Measurements from ENCODE around the gene AATK. TPM values are rescaled to one million over a fixed set of nuclear protein-coding genes. Genes with fewer than 3 reads are reported as not detected.
A peak's percentile ranks its signal among the peaks of the same experiment; 100 is the strongest.

AATK gene
- polyA plus RNA-seq, 1 of the 3 experiments (the other 2 are of a cell fraction) = 0.51 TPM

DNA sequence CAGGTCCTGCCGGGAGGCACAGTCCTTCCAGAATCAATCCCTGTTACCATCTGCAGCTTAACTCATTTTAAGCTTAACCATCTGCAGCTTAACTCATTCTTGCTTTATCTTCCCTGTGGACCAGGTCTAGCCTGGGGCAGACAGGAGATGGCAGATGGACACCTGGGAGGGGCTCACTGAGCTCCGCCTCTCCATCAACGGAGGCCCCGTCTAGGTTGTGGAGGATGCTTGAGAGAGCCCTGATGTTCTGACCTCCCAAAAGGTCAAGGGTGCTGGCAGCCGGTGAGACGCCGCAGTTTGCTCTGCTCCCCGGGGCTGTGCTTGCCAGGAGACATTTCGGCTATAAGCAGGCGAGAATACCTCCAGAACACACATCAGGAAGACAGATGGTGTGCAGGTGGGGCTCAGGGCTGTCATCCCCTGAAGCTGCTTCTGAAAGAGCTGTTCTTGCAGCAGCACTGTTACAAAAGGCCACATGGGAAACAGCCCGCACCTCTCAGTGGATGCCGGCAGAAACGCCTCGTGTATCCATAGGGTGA is 89.8 kb downstream of the AATK start (continued):
- TF ChIP-seq, protein P1, sequence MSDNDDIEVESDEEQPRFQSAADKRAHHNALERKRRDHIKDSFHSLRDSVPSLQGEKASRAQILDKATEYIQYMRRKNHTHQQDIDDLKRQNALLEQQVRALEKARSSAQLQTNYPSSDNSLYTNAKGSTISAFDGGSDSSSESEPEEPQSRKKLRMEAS (IDR thresholded peaks at IDR 0.05; ENCODE audit: low read depth) = no peak
- TF ChIP-seq RCOR1 (IDR thresholded peaks at IDR 0.05; ENCODE audit: low read length) = peak; percentile 79
- TF ChIP-seq GABPA (IDR thresholded peaks at IDR 0.05; ENCODE audit: low read depth) = no peak
- TF ChIP-seq, protein P2, sequence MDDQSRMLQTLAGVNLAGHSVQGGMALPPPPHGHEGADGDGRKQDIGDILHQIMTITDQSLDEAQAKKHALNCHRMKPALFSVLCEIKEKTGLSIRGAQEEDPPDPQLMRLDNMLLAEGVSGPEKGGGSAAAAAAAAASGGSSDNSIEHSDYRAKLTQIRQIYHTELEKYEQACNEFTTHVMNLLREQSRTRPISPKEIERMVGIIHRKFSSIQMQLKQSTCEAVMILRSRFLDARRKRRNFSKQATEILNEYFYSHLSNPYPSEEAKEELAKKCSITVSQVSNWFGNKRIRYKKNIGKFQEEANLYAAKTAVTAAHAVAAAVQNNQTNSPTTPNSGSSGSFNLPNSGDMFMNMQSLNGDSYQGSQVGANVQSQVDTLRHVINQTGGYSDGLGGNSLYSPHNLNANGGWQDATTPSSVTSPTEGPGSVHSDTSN (IDR thresholded peaks at IDR 0.05) = no peak
- TF ChIP-seq ELF1 (IDR thresholded peaks at IDR 0.05) = no peak
- TF ChIP-seq TEAD4 (IDR thresholded peaks at IDR 0.05; ENCODE audit: borderline replicate concordance, insufficient read depth) = no peak
- no peak for TF ChIP-seq RAD21 (IDR thresholded peaks at IDR 0.05; ENCODE audit: low read length)
- TF ChIP-seq, protein P3, sequence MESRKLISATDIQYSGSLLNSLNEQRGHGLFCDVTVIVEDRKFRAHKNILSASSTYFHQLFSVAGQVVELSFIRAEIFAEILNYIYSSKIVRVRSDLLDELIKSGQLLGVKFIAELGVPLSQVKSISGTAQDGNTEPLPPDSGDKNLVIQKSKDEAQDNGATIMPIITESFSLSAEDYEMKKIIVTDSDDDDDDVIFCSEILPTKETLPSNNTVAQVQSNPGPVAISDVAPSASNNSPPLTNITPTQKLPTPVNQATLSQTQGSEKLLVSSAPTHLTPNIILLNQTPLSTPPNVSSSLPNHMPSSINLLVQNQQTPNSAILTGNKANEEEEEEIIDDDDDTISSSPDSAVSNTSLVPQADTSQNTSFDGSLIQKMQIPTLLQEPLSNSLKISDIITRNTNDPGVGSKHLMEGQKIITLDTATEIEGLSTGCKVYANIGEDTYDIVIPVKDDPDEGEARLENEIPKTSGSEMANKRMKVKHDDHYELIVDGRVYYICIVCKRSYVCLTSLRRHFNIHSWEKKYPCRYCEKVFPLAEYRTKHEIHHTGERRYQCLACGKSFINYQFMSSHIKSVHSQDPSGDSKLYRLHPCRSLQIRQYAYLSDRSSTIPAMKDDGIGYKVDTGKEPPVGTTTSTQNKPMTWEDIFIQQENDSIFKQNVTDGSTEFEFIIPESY (IDR thresholded peaks at IDR 0.05; ENCODE audit: borderline replicate concordance, low read depth) = no peak
- no peak for TF ChIP-seq NFIC (IDR thresholded peaks at IDR 0.05; ENCODE audit: borderline replicate concordance)
- no peak for TF ChIP-seq RXRA (IDR thresholded peaks at IDR 0.05; ENCODE audit: borderline replicate concordance, low read depth)
- TF ChIP-seq POLR2AphosphoS5 (IDR thresholded peaks at IDR 0.05; ENCODE audit: low read depth, low read length) = no peak
- peak; percentile 81; the same call in 1 of the 2 replicates for TF ChIP-seq FOXJ3 (CRISPR knock-in tag; IDR thresholded peaks at IDR 0.05)
- TF ChIP-seq, protein P4, sequence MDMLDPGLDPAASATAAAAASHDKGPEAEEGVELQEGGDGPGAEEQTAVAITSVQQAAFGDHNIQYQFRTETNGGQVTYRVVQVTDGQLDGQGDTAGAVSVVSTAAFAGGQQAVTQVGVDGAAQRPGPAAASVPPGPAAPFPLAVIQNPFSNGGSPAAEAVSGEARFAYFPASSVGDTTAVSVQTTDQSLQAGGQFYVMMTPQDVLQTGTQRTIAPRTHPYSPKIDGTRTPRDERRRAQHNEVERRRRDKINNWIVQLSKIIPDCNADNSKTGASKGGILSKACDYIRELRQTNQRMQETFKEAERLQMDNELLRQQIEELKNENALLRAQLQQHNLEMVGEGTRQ (IDR thresholded peaks at IDR 0.05; ENCODE audit: borderline replicate concordance, low read depth, low read length) = no peak
- TF ChIP-seq RFX5 (IDR thresholded peaks at IDR 0.05; ENCODE audit: low read length) = no peak

DNA sequence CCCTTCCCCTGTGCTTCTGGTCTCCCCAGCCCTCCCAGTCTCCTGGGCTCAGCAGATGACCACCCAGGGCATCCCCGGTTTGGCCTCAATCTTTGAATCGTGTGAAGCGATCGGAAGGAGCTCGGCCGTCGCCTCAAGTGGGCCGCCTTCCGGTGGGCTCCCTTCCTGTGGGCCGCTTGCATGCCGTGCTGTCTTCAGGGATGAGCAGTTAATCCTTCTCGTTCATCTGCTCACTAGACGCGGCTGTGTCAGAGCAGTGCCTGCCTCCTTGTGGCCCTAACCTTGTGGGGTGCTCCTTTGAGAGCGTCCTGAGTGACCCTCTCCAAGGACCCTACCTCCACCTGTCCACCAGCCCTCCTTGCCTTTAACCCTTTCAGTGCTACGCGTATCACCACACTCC is 90.7 kb downstream of the AATK start:
- Histone ChIP-seq H3F3A (replicated peaks; ENCODE audit: insufficient read depth) (no peaks in the 10 kb centered on the region), H3K4me3 (ENCODE audit: low read depth in 2 of 2, low read length in 1 of 2) (no peak overlapping the region), H3K36me3 (replicated peaks in 1 of 2; ENCODE audit: control insufficient read depth in 1 of 2, insufficient read depth in 2 of 2, low read length in 1 of 2) (no peaks in the 10 kb centered on the region), H3K9me2 (no peaks in the 10 kb centered on the region), H3K9me3 (no peaks in the 10 kb centered on the region), H3K27ac (ENCODE audit: low read depth in 2 of 2, low read length in 1 of 2) (peak overlapping the region in 1 of 2 experiments; percentile 85; a peak in 2 of 4 replicates), H2AFZ (ENCODE audit: low read depth) (no peak overlapping the region), H3K27me3 (ENCODE audit: insufficient read depth) (no peaks in the 10 kb centered on the region), H3K79me2 (ENCODE audit: insufficient read depth) (no peaks in the 10 kb centered on the region), H3K9ac (no peak overlapping the region), H3K4me2 (no peak overlapping the region), H3K4me1 (ENCODE audit: control insufficient read depth in 1 of 2, insufficient read depth in 2 of 2, low read depth in 1 of 2, low read length in 1 of 2) (peaks cover 0 to 29% of the 10 kb centered on the region in 2 experiments; a peak in 1 of 4 replicates), H4K20me1 (ENCODE audit: insufficient read depth) (0 out of 2 replicates have a peak, but pooled peaks cover 7% of the 10 kb centered on the region)
- whole genome bisulfite sequencing (ENCODE audit: low lambda C conversion rate) = 96% methylated on average over 17 of the region's 17 CpGs
- CTCF ChIA-PET = interaction anchor here (1.0 to 7.4 kb wide), 10 partner anchors 10 to 50 kb away, joined by 3 to 63 read pairs (median 7); no protein-coding TSS in a partner anchor
- no peak for DNase-seq
- TF ChIP-seq NFIC (IDR thresholded peaks at IDR 0.05; ENCODE audit: borderline replicate concordance) (no peak), NRF1 (IDR thresholded peaks at IDR 0.05; ENCODE audit: low read depth, low read length) (no peak), RXRA (IDR thresholded peaks at IDR 0.05; ENCODE audit: borderline replicate concordance, low read depth) (no peak), RFX5 (IDR thresholded peaks at IDR 0.05; ENCODE audit: low read length) (no peak), EP300 (IDR thresholded peaks at IDR 0.05; ENCODE audit: borderline replicate concordance in 1 of 2, low read depth in 1 of 2, low read length in 1 of 2) (no peak), JUND (IDR thresholded peaks at IDR 0.05) (no peak), SMC3 (IDR thresholded peaks at IDR 0.05; ENCODE audit: low read depth, low read length) (no peak), EZH2phosphoT487 (IDR thresholded peaks at IDR 0.05; ENCODE audit: borderline replicate concordance, low read depth) (no peak), TAF1 (IDR thresholded peaks at IDR 0.05; ENCODE audit: borderline replicate concordance, low read depth, low read length) (no peak)
- POLR2A ChIA-PET = interaction anchor here (1.3 to 1.5 kb wide), 4 partner anchors 11 to 55 kb away, joined by 4 to 22 read pairs (median 5); no protein-coding TSS in a partner anchor
